ENCODE measurements around the gene NPLOC4. TPM values are rescaled to one million over a fixed set of nuclear protein-coding genes. Genes with fewer than 3 reads are reported as not detected.

The NPLOC4 gene
- polyA plus RNA-seq, 1 of the 3 experiments (the other 2 are of a cell fraction): 88.6 TPM

GRCh38 chr17:81541123-81541522, 95.8 kb downstream of the NPLOC4 start:
- no peak overlapping the region for H3K27ac ChIP-seq (ENCODE audit: low read depth in 2 of 2, low read length in 1 of 2)
- ChIA-PET POLR2A (interaction anchor here (1.2 kb wide), 1 partner anchor 10 kb away, joined by 3 read pairs; no protein-coding TSS in a partner anchor), CTCF (no interaction called here)
- H3K4me3 ChIP-seq (ENCODE audit: low read depth in 2 of 2, low read length in 1 of 2): no peak overlapping the region
- no peak for DNase-seq
- no peaks in the 10 kb centered on the region for H3K9me2 ChIP-seq
- no peaks in the 10 kb centered on the region for H3K9me3 ChIP-seq
- H3F3A ChIP-seq (replicated peaks; ENCODE audit: insufficient read depth): peaks cover 11% of the 10 kb centered on the region
- H3K9ac ChIP-seq: no peak overlapping the region
- H3K79me2 ChIP-seq (ENCODE audit: insufficient read depth): no peaks in the 10 kb centered on the region
- H2AFZ ChIP-seq (ENCODE audit: low read depth): no peak overlapping the region
- peaks cover 26 to 54% of the 10 kb centered on the region in 2 experiments for H3K36me3 ChIP-seq (replicated peaks in 1 of 2; ENCODE audit: control insufficient read depth in 1 of 2, insufficient read depth in 2 of 2, low read length in 1 of 2)
- 94% methylated on average over 14 of the region's 17 CpGs for WGBS (ENCODE audit: low lambda C conversion rate)
- H4K20me1 ChIP-seq (ENCODE audit: insufficient read depth): peaks cover 9% of the 10 kb centered on the region; the same call in 1 of the 2 replicates
- peaks cover 0 to 15% of the 10 kb centered on the region in 2 experiments; a peak in 1 of 4 replicates for H3K4me1 ChIP-seq (ENCODE audit: control insufficient read depth in 1 of 2, insufficient read depth in 2 of 2, low read depth in 1 of 2, low read length in 1 of 2)
- no peak overlapping the region for H3K4me2 ChIP-seq
- no peaks in the 10 kb centered on the region for H3K27me3 ChIP-seq (ENCODE audit: insufficient read depth)
- TF ChIP-seq RAD21 (IDR thresholded peaks at IDR 0.05; ENCODE audit: low read length) (no peak), FOXJ3 (CRISPR knock-in tag; IDR thresholded peaks at IDR 0.05) (no peak), EZH2phosphoT487 (IDR thresholded peaks at IDR 0.05; ENCODE audit: borderline replicate concordance, low read depth) (no peak), MXI1 (IDR thresholded peaks at IDR 0.05; ENCODE audit: low read depth, low read length) (no peak), ELF1 (IDR thresholded peaks at IDR 0.05) (no peak), IRF3 (IDR thresholded peaks at IDR 0.05; ENCODE audit: low read depth, low read length) (no peak), USF1 (IDR thresholded peaks at IDR 0.05; ENCODE audit: borderline replicate concordance, low read depth) (no peak), SMC3 (IDR thresholded peaks at IDR 0.05; ENCODE audit: low read depth, low read length) (no peak), CHD2 (IDR thresholded peaks at IDR 0.05; ENCODE audit: low read length, partially characterized antibody) (no peak), MAX (IDR thresholded peaks at IDR 0.05; ENCODE audit: low read depth) (no peak), FOSL2 (IDR thresholded peaks at IDR 0.05; ENCODE audit: borderline replicate concordance, low read depth) (no peak), SIN3A (IDR thresholded peaks at IDR 0.05; ENCODE audit: borderline replicate concordance, low read depth, low read length) (no peak), RFX5 (IDR thresholded peaks at IDR 0.05; ENCODE audit: low read length) (no peak), YY1 (IDR thresholded peaks at IDR 0.05; ENCODE audit: low read depth) (no peak), POLR2AphosphoS5 (IDR thresholded peaks at IDR 0.05; ENCODE audit: low read depth, low read length) (no peak), PBX3 (IDR thresholded peaks at IDR 0.05) (no peak), JUND (IDR thresholded peaks at IDR 0.05) (no peak), EP300 (IDR thresholded peaks at IDR 0.05; ENCODE audit: borderline replicate concordance in 1 of 2, low read depth in 1 of 2, low read length in 1 of 2) (no peak)

All from SK-N-SH (cell line).